ENCODE results near the gene PML. TPM values are rescaled to one million over a fixed set of nuclear protein-coding genes. Genes with fewer than 3 reads are reported as not detected.
A peak's percentile ranks its signal among the peaks of the same experiment; 100 is the strongest.

The PML gene
- polyA plus RNA-seq, 10 donors: 22.6 to 36.4 (median 28.7) TPM

DNA sequence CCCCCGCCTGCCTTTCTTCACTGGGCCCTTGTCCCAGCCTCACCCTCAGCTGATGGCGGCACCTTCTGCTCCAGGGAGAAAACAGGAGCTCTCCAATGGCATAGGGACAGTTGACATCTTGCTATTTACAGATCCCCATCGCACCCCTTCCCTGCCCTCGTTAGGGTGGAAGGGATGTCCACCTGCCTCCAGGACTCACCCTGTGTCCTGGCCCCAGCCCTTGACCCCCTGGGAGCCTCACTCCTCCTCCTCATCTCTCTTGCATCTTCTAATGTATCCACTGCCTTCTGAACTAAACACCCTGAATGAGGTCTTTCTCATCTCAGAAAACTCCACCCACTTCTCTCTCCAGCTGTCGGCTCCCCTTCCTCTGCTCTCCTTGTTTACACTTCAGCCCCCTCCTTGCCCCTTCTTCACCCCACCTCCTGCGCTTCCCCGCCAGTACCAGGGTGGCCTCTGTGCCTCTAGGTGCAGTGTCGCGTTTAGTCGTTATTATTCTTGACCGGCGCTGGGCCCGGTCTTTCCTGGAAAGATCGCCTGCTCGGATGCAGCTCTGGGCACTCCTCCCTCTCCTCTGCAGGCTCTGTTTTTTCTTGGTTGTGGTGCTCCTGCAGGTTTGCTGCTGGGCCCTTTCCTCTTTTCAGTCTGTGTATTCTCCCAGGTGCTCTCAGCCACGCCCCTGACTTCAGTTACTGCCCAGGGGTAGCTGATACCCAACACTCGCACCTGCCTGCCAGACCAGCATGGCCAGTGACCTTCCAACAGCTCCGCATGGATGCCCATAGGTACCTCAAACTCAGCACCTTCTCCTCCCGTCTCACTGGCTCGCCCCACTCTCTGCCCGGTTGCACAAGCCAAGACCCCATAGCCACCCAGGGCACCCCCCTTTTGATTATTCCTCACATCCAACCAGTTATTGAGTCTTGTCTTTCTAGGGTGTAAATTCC lies 42.9 kb downstream of the PML start:
- DNase-seq: no peak

DNA sequence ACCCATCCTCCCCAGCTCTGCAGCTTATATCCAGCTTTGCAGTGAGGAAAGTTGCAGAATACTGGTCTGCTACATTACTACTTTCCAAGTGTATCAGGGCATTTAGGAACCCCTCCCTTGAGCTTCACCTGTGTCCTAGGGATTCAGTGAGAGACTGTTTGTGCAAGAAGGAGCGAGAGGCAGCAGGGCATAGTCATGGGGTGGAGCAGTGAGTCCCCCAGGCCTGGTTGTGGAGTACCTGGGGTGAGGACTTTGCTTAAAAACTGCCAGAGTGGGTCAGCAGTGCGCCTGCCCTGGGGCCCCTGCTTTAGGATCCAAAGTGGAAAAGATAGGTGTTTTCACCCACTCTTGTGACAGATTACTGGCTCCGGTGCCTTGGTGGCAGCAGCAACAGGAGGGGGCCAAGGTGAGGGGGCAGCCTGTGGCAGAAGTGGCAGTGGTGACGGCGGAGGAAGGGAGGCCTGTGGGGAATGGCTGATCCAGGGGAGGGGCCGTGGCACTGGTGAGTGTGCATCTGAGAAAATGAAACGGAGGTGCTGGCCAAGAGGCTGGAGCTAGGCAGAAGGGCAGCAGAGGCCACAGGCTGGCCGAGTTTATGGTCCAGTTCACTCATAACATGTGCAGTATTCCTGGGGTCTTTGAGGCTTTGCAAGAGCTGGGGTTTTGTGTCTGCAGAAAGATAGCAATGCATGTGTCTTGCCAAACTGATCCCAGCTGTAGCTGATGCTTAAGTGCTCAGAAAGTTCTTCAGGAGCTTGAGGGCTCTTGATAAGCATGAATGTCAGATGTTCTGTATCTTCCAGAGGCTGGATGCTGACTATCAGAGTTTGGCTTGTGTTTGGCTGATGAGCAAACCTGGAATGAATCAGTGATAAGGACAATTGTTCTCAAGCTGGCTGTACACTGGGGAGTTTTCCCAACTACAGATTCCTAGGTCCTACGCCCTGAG lies 44.5 kb downstream of the PML start:
- DNase-seq: peak in 1 of 3 donors; percentile 8

DNA sequence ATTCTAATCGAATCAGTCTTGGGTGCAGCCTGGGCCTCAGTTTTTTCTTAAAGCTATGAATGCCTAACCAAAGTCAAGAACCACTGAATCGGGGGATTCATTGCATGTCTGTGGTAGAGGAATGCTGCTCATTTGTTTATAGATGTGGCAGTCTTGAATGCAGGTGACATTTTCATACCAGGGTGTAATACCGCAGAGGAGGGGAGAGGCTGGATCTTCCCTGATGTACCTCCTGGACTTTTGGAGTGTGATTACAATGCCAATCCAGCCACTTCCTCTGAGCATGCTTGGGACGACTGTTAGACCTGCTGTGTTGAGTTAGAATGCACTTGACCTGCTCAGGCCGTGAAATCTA lies 45.1 kb downstream of the PML start:
- DNase-seq: no peak

DNA sequence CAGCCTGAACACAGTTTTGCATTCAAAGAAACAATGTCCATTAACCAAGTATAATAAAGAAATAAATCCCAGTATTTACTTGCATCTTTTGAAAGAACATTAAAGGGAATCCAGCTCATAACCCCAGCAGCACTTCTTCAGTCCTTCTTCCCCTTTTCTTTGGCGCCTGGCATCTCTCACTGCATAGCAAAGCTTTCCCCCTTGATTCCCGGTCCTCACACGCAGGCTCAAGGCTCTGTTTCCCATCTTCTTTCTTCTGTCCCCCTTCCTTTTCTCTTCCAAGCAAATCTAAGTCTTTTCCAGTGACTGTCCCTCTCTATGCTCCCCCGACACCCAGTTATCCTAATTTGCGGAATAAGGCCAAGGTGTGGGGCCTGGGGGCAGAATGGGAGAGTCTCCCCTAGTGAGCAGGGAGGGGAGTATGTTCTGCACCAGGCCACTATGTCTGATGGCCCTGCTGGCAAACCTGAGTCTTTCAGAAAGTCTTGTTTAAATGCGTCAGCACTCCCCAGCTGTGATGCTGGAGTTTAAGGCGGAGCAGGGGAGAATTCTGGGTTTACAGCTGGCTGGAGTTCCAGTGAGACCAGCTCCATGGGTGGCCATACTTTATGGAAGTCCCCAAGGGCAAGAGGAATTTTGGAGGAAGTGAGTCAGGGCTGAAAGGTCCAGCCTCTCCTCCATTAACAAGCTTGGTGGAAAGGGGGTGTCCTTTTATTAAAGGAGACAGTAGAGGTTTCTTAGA lies 45.8 kb downstream of the PML start:
- peak; percentile 78 to 94 (median 91) for DNase-seq

DNA sequence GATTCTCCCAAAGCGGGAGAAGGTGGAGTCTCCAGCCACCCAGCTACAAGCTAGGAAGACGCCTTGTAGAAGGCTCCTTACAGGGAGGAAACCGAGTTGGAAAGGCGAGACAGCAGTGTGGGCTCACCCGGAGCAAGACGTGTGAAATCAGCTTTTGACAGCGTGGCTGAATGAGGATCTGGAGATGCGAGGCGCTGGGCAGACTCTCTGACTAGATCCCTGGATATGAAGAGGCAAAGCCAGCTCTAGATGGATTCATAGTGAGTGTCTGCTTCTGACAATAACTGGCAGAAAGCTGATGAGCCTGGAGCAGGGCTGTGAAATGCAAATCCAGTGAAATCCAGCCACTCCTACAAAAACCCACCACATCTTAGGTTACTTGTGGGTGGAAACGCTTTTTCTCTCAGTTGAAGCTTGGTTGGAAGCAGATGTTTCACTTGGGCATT lies 46.8 kb downstream of the PML start:
- DNase-seq: peak in 1 of 3 donors; percentile 37

DNA sequence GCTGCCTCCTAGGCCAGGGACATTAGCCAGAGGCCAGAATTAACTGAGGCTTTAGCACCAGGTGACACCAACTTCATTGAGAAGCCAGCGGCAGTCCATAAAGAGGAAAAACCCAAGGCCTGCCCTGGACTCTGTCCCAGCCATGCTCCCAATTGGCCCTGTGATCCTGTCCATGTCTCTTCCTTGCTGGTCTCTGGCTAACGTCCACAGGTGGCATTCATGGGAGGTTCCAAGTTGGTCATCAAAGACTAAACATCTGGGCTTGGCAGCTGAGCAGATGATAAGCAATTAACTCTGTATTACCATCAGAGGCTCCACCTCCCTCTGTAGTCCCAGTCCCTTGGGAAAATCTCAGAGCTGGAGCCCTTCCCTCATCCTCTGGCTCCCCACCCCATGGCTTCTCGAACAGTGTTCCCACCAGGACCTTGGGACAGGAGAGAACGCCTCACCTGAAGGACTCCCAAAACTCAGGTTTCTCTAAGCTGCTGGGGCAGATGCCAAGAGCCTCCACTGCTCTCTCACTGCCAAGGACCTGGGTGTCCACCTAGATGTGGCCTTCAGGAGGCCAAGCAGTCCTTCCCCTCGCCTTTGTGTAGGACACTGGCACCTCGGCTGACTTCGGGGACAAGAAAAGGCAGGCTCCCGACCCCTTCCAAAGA lies 47.4 kb downstream of the PML start:
- DNase-seq: no peak

DNA sequence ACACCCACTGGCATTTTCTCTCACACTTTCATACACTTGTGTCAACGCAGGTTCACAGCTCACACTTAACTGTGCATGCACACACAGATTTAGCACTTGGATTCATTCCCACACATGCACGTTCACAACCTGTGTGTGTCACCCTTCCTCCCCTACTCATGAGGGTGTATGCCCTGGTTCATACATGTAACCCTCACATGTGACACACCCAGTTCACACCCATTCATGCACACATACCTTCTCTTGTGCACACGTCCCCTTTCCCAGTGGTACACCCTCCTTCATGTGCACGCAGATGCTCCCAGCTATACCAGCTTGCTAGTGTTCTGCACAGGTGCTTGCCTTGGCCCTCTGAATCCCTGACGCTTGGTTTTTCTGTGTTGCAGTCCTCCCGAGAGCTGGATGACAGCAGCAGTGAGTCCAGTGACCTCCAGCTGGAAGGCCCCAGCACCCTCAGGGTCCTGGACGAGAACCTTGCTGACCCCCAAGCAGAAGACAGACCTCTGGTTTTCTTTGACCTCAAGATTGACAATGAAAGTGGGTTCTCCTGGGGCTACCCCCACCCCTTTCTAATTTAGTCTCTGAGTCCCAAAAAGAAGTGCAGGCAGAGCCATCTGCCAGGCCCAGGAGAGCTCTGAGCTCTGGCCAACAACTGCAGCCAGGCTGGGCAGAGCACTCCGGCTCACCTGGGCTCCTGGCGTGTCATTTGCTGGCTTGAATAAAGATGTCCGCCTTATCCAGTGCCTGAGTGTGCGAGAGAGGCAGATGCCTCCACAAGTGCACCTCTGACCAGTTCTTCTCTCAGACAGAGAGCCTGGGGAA lies 48.3 kb downstream of the PML start:
- DNase-seq: no peak

DNA sequence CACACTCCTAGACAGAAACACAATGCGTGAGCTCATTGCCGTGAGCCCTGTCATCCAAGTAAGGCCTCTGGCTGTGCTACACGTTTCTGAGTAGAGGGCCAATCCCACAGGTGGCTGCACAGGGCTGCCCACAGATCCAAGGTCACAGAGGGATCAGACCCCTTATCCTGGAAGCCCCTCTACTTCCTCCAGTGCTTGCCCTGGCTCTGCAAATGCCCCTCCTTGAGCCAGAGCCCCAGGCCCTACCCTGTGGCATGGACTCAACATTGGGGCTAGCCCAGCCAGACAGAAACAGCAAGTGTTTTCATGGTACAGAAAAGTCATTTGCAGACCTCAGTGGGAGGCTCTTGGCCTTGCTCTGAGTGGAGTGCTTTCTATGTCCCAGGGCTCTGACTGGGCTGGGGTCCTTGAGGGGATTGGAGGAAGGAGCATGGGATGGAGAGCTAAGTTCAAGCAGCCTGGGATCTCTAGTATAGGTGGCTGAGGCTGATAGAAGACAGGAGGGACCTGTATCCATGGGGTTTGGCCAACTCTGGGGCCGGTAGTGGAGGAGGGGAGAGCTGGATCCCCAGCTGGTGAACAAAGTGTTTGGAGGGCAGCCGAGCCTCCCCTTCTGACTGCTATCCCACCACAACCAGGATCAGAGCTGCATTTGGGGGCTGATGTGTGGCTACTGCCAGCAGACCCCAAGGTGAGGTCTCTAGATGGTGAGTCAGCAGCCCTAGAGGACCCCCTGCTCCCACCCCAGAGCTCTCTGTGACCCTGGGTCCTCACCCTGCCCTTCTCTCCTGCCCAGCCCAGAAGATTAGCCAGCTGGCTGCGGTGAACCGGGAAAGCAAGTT lies 49.1 kb downstream of the PML start:
- no peak for DNase-seq

DNA sequence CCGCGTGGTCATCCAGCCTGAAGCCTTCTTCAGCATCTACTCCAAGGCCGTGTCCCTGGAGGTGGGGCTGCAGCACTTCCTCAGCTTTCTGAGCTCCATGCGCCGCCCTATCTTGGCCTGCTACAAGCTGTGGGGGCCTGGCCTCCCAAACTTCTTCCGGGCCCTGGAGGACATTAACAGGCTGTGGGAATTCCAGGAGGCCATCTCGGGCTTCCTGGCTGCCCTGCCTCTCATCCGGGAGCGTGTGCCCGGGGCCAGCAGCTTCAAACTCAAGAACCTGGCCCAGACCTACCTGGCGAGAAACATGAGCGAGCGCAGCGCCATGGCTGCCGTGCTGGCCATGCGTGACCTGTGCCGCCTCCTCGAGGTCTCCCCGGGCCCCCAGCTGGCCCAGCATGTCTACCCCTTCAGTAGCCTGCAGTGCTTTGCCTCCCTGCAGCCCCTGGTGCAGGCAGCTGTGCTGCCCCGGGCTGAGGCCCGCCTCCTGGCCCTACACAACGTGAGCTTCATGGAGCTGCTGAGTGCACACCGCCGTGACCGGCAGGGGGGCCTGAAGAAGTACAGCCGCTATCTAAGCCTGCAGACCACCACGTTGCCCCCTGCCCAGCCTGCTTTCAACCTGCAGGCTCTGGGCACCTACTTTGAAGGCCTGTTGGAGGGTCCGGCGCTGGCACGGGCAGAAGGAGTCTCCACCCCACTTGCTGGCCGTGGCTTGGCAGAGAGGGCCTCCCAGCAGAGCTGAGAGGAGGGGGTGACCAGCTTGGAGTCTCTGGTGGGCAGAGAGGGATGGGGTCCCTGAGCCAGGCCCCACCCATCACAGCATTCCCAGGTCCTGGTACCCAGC lies 50.0 kb downstream of the PML start:
- peak in 1 of 3 donors; percentile 45 for DNase-seq

DNA sequence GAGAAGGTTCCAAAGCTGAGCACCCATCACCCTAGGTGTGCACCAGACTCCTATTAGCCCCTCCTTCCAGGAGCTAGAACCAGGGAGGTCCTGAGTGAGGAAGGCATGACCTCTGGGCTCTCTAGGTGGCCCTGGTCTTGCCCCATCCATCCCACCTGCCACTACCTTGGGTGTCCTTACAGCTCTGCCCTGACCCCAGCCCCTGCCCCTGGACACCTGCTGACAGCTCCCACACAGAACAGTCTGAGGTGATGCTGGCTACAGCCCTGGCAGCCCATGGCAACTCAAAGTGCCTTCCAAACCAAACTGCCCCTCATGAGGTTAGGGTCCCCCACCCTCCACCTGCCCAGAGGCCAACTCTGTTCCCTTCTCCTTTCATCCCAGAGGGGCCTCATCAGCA lies 50.7 kb downstream of the PML start:
- no peak for DNase-seq

DNA sequence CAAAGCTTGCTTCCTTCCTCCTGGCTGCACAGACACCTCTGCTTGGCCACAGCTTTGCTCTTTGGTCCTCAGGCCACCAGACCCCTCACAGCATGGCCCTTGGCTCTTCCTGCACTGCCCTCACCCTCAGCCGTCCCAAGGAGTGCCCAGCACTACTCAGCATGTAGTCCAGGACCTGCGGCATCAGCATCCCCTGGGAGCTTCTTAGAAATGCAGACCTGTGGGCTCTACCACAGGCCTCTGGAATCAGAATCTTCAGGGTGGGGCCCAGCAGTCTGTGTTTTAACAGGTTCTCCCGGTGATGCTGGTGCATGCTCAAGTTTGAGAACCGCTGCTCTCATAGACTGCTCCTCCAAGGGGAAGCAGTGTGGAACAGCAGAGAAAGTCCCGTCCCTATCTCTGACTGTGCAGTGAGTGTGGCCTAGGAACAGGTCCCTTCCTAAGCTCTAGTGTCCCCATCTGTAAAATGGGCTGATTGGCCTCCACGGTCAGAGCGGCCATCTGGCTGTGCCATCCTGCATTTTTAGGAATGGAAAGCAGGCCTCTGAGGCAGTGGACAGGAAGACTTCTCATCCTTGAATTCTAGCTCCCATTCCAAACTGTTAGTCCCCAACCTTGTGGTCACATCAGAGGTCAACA lies 51.2 kb downstream of the PML start:
- no peak for DNase-seq

DNA sequence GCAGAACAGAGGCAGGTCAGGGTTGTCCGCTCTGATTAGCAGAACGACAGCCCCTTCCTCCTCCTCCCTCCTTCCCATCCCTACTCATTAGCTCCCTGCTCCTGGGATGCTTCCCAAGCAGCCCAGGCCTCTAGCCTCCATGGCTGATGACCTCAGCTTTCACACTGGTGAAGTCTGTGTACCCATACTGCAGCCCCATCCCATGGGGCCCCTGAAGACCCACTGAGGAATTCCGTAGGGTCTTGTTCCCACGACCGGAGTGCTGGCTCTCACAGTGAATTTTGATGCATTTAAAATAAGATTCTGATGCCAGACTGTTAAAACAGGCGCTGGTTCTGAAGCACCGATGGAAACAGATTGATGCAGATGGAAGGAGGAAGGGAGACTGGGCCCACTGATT lies 51.8 kb downstream of the PML start:
- DNase-seq: peak in 1 of 3 donors; percentile 19

DNA sequence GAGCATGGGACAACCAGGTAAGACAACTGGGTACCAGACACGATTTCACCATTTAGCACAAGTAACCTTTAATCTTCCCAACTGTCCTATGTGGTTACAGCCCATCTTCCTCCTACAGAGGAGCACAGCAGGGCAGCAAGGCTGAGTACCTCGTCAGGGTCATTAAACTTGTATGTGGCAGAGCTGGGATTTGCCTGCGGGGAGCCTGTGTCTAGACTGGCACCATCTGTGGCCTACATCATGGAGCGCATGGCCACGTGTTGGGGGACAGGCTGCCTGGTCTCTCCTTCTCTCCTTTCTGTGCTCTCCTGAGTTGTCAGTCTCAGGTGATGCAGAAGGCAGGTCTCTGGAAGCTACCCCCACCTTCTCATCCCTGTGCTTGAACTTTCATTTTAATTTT lies 55.6 kb downstream of the PML start:
- peak in 1 of 3 donors; percentile 8 for DNase-seq

DNA sequence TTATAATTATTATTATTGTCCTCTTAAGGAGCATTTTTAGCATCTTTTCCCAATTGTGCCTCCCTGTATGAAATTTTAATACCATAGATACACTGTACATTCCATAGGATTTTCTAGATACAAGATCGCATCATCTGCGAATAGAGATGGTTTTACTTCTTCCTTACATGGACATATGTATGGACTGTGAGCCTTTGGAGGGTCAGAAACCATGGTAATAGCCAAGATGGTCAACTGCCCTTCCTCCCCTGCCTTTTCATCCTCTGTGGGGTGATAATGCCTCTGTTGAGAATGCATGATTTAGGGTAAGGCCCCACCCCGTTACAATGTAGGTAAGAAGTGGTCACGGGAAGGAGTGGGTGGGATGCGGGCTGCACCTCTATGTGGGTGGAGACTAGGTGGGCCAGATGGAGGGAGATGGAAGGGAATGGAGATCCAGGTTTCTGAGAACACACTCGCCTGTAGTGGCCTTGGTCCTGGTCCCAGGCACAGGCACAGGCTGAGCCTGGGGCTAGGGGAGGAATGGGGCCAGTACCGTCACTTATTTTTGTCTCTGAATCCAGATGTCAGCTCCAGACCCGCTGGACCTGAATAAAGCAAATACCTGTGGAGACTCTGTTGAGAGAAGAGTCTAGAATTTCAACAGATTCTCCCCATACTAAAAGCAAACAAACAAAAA lies 56.2 kb downstream of the PML start:
- DNase-seq: no peak

DNA sequence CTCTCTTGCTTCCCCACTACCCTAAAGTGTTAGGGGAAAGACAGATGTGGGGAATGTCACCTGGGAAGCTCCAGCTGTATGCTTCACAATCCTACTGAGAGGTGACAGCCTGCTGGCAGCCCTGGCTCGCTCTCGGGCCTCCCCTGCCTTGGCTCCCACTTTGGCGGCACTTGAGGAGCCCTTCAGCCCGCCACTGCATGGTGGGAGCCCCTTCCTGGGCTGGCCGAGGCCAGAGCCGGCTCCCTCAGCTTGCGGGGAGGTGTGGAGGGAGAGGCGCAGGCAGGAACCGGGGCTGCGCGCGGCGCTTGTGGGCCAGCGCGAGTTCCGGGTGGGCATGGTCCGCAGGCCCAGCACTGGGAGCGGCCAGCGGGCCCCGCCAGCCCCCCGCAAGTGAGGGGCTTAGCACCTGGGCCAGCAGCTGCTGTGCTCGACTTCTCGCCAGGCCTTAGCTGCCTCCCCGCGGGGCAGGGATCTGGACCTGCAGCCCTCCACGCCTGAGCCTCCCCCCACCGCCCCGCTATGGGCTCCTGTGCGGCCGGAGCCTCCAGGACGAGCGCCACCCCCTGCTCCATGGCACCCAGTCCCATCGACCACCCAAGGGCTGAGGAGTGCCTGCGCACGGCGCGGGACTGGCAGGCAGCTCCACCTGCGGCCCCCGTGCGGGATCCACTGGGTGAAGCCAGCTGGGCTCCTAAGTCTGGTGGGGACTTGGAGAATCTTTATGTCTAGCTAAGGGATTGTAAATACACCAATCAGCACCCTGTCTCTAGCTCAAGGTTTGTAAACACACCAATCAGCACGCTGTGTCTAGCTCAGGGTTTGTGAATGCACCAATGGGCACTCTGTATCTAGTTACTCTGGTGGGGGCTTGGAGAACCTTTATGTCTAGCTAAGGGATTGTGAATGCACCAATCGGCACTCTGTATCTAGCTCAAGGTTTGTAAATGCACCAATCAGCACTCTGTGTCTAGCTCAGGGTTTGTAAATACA lies 58.0 kb downstream of the PML start:
- peak in 1 of 3 donors; percentile 13 for DNase-seq

DNA sequence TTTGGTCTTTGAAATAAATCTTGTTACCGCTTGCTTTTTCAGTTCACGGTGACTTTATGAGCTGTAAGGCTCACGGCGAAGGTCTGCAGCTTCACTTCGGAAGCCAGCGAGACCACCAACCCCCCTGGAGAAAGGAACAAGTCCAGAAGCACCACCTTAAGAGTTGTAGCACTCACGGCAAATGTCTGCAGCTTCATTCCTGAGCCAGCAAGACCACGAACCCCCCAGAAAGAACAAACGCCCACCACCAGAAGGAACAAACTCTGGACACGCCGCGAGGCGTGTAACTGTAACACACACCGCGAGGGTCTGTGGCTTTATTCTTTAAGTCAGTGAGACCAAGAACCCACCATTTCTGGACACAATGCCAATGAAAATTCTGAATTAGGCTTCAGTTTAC lies 59.0 kb downstream of the PML start:
- no peak for DNase-seq
